Measurements from ENCODE around the gene RRAGD.

RRAGD gene

GRCh38 chr6:89356642-89357170 is 55.4 kb downstream of the RRAGD start:
- no peak for DNase-seq (ENCODE audit: low spot score)
- no peak for TF ChIP-seq CTCF (IDR thresholded peaks at IDR 0.05)
- Histone ChIP-seq H3K4me3 (no peak overlapping the region), H3K27ac (no peak overlapping the region)

GRCh38 chr6:89355511-89356194 is 56.4 kb downstream of the RRAGD start:
- DNase-seq (ENCODE audit: low spot score): no peak
- H3K4me3 ChIP-seq: no peak overlapping the region

GRCh38 chr6:89353702-89354392 is 58.2 kb downstream of the RRAGD start:
- no peak for TF ChIP-seq CTCF (IDR thresholded peaks at IDR 0.05)
- H3K27ac ChIP-seq: no peak overlapping the region
- no peak for DNase-seq (ENCODE audit: low spot score)
- H3K4me3 ChIP-seq: no peak overlapping the region

More at GRCh38 chr6:89355511-89356194, 56.4 kb downstream of the RRAGD start:
- no peak for TF ChIP-seq CTCF (IDR thresholded peaks at IDR 0.05)
- no peak overlapping the region for H3K27ac ChIP-seq

GRCh38 chr6:89353118-89353556 is 58.9 kb downstream of the RRAGD start:
- DNase-seq (ENCODE audit: low spot score): no peak
- TF ChIP-seq CTCF (IDR thresholded peaks at IDR 0.05): no peak
- peak overlapping the region; percentile 93 to 95 for H3K27ac ChIP-seq
- H3K4me3 ChIP-seq: peak overlapping the region; percentile 86

- H3K27ac ChIP-seq: peak within 1 kb of the TSS; percentile 93 to 95
- no peak for TF ChIP-seq CTCF (IDR thresholded peaks at IDR 0.05)
- peak; percentile 97 for DNase-seq (ENCODE audit: low spot score)
- peak within 1 kb of the TSS; percentile 86 for H3K4me3 ChIP-seq
Measured at GRCh38 chr6:89352278-89353117, 59.6 kb downstream of the RRAGD start, which contains the start of gene UBE2J1. Gene UBE2J1, minus strand, starts transcription at chr6:89352722. Its CDS starts 153 bp downstream, at chr6:89352569.

GRCh38 chr6:89351671-89352277 is 60.3 kb downstream of the RRAGD start:
- Histone ChIP-seq H3K27ac (peak overlapping the region; percentile 93 to 95), H3K4me3 (peak overlapping the region; percentile 86)
- no peak for DNase-seq (ENCODE audit: low spot score)
- TF ChIP-seq CTCF (IDR thresholded peaks at IDR 0.05): no peak
